DND-41 (cell line): ENCODE measurements around the gene SUMF1.

ENCODE experiments used
- CTCF ChIP-seq: IDR thresholded peaks from 2 replicates; pipeline ENCODE4 v1.5.1; 2012; ENCODE audit warnings: borderline replicate concordance, low read length, moderate library complexity, mild to moderate bottlenecking; ENCODE audit not compliant: poor library complexity, severe bottlenecking; ENCODE audit errors: extremely low read depth
- EZH2 ChIP-seq: IDR thresholded peaks from 3 replicates; pipeline ENCODE4 v1.6.1; 2012; ENCODE audit warnings: borderline replicate concordance, low read depth, mild to moderate bottlenecking, moderate library complexity, low read length, inconsistent platforms; ENCODE audit not compliant: severe bottlenecking

GRCh38 chr3:4404881-4405280, 62.2 kb downstream of the SUMF1 start:
- TF ChIP-seq CTCF (no peak), EZH2 (no peak)
